Eye (tissue), 1 donor: Measurements from ENCODE around the gene LEF1.

Experiments used
- DNase-seq: peaks from one replicate; pipeline ENCODE4 v3.0.0-alpha.2; 2015

The LEF1 gene

GRCh38 chr4:108168671-108169523 lies at the start of gene LEF1:
Gene LEF1, minus strand, starts transcription at chr4:108168932. Its CDS starts 1,165 bp downstream, at chr4:108167767.
- peak; percentile 92 for DNase-seq

GRCh38 chr4:108216510-108216909 lies 47.8 kb upstream of the LEF1 start:
- DNase-seq: no peak

- DNase-seq: peak; percentile 36
Observed at GRCh38 chr4:108215055-108215454, 46.3 kb upstream of the LEF1 start.

GRCh38 chr4:108213723-108214122 lies 45.0 kb upstream of the LEF1 start:
- no peak for DNase-seq

GRCh38 chr4:108213308-108213707 lies 44.6 kb upstream of the LEF1 start:
- DNase-seq: peak; percentile 45

- DNase-seq: peak; percentile 91
Observed at GRCh38 chr4:108210989-108211835, 42.5 kb upstream of the LEF1 start.

GRCh38 chr4:108209489-108209888 lies 40.8 kb upstream of the LEF1 start:
- no peak for DNase-seq

GRCh38 chr4:108205859-108206258 lies 37.1 kb upstream of the LEF1 start:
- DNase-seq: no peak

- no peak for DNase-seq
Observed at GRCh38 chr4:108204518-108204917, 35.8 kb upstream of the LEF1 start.

GRCh38 chr4:108203377-108203776 lies 34.6 kb upstream of the LEF1 start:
- no peak for DNase-seq

GRCh38 chr4:108201774-108202173 lies 33.0 kb upstream of the LEF1 start:
- no peak for DNase-seq

- no peak for DNase-seq
Observed at GRCh38 chr4:108199881-108200280, 31.1 kb upstream of the LEF1 start.

- DNase-seq: peak; percentile 23
Observed at GRCh38 chr4:108193886-108194672, 25.3 kb upstream of the LEF1 start.

- DNase-seq: no peak
Observed at GRCh38 chr4:108192935-108193334, 24.2 kb upstream of the LEF1 start.

- DNase-seq: no peak
Observed at GRCh38 chr4:108192056-108192455, 23.3 kb upstream of the LEF1 start.

- no peak for DNase-seq
Observed at GRCh38 chr4:108191269-108191914, 22.7 kb upstream of the LEF1 start.

GRCh38 chr4:108188770-108189169 lies 20.0 kb upstream of the LEF1 start:
- no peak for DNase-seq

GRCh38 chr4:108185252-108185651 lies 16.5 kb upstream of the LEF1 start:
- DNase-seq: no peak

- DNase-seq: no peak
Observed at GRCh38 chr4:108184453-108185049, 15.8 kb upstream of the LEF1 start.

- DNase-seq: no peak
Observed at GRCh38 chr4:108181704-108182103, 13.0 kb upstream of the LEF1 start.

- no peak for DNase-seq
Observed at GRCh38 chr4:108180513-108180912, 11.8 kb upstream of the LEF1 start.

- no peak for DNase-seq
Observed at GRCh38 chr4:108175966-108176365, 7.2 kb upstream of the LEF1 start.
